LHCN-M2 (cell line): ENCODE measurements around the gene FLYWCH1. TPM values are rescaled to one million over a fixed set of nuclear protein-coding genes. Genes with fewer than 3 reads are reported as not detected.
"Not testable (repeated sequence)": the region's sequence is repeated elsewhere in the genome, so short reads cannot be mapped to it uniquely, and the experiment has no call there.

ENCODE experiments used
- DNase-seq: peaks from one replicate; pipeline ENCODE4 v3.0.0-alpha.2; 2012; ENCODE audit warnings: low read depth
- total RNA-seq: library from RNA; depleted of rRNA; stranded (reverse); fragments of >200 nt; gene quantifications from 2 replicates; pipeline ENCODE4 v1.2.3, GENCODE V29; 2014

The FLYWCH1 gene
- total RNA-seq, 1 experiment from 2014 or later, result 38.6 TPM

GRCh38 chr16:2898831-2899563 lies 12.7 kb upstream of the FLYWCH1 start:
- DNase-seq, result no peak

- no peak for DNase-seq
Observed at GRCh38 chr16:2899564-2900072, 12.1 kb upstream of the FLYWCH1 start.

GRCh38 chr16:2900526-2901075 lies 11.1 kb upstream of the FLYWCH1 start:
- no peak for DNase-seq

- DNase-seq, result no peak
Observed at GRCh38 chr16:2902337-2903130, 9.2 kb upstream of the FLYWCH1 start.

- peak; percentile 81 for DNase-seq
Observed at GRCh38 chr16:2904100-2904921, 7.4 kb upstream of the FLYWCH1 start.

GRCh38 chr16:2904922-2905240 lies 6.8 kb upstream of the FLYWCH1 start:
- DNase-seq, result no peak

- peak; percentile 99 for DNase-seq
Observed at GRCh38 chr16:2905241-2905987, 6.3 kb upstream of the FLYWCH1 start.

GRCh38 chr16:2905988-2906387 lies 5.7 kb upstream of the FLYWCH1 start:
- no peak for DNase-seq

GRCh38 chr16:2907084-2907753 lies 4.5 kb upstream of the FLYWCH1 start:
- DNase-seq, result not testable (repeated sequence)

GRCh38 chr16:2910441-2910969 lies 1.2 kb upstream of the FLYWCH1 start:
- DNase-seq, result no peak

GRCh38 chr16:2912330-2913199 lies 834 bp downstream of the FLYWCH1 start:
- DNase-seq, result peak; percentile 72

GRCh38 chr16:2913603-2914002 lies 1.9 kb downstream of the FLYWCH1 start:
- DNase-seq, result no peak

- no peak for DNase-seq
Observed at GRCh38 chr16:2914233-2914632, 2.5 kb downstream of the FLYWCH1 start.

- DNase-seq, result no peak
Observed at GRCh38 chr16:2915196-2915929, 3.6 kb downstream of the FLYWCH1 start.

- peak; percentile 59 for DNase-seq
Observed at GRCh38 chr16:2919511-2920255, 8.0 kb downstream of the FLYWCH1 start.

GRCh38 chr16:2923481-2923880 lies 11.8 kb downstream of the FLYWCH1 start:
- DNase-seq, result no peak

- peak; percentile 68 for DNase-seq
Observed at GRCh38 chr16:2924901-2925755, 13.4 kb downstream of the FLYWCH1 start.
